ENCODE data around the gene KBTBD4.
"Not testable (repeated sequence)": the region's sequence is repeated elsewhere in the genome, so short reads cannot be mapped to it uniquely, and the experiment has no call there.

Gene KBTBD4

DNA sequence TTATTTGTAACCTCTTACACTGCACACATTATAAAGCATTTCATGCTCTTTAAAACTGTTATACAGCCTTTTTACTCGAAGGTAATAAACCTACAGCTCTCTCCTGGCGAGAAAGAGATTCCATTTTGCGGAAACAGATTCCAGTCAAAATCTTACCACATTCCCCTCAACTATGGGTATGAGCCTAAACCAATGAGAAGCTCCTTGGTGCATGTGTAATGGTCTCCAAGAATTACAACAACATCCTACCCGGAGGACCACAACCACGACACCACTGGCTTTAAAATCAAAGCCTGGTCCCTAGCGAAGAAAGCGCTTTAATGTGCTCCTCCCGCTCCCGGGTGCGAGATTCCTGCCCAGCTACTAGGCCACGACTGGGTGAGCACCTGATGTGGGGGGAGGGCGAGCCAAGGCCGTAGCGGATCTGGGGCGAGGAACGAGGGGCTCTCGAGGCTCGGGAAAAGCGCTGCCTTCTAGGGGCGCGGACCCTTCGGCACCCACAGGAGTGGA lies 26.7 kb downstream of the KBTBD4 start:
- TF ChIP-seq, protein P1, sequence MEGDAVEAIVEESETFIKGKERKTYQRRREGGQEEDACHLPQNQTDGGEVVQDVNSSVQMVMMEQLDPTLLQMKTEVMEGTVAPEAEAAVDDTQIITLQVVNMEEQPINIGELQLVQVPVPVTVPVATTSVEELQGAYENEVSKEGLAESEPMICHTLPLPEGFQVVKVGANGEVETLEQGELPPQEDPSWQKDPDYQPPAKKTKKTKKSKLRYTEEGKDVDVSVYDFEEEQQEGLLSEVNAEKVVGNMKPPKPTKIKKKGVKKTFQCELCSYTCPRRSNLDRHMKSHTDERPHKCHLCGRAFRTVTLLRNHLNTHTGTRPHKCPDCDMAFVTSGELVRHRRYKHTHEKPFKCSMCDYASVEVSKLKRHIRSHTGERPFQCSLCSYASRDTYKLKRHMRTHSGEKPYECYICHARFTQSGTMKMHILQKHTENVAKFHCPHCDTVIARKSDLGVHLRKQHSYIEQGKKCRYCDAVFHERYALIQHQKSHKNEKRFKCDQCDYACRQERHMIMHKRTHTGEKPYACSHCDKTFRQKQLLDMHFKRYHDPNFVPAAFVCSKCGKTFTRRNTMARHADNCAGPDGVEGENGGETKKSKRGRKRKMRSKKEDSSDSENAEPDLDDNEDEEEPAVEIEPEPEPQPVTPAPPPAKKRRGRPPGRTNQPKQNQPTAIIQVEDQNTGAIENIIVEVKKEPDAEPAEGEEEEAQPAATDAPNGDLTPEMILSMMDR (conservative IDR thresholded peaks at IDR 0.05) = no peak

DNA sequence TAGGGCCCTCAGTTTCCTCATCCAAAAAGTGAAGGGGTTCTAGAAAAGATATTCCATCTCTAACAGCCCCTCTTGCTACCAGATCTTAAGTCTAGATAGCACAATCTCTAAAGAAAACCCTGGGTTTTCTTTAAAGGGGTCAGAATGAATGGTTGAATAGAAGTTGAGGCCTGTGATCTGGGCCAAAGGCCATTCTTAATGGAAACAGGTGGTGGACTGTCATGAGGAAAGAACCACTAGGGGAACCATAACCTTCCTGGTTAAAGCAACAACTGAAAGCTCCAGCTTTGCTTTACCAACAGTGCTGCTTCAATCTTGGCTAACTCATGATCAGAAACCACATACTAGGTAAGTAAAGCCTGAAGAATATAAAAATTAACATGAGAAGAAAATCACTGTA lies 27.7 kb downstream of the KBTBD4 start:
- peak overlapping the region; percentile 87 for H3K27ac ChIP-seq
- TF ChIP-seq, protein P1 (conservative IDR thresholded peaks at IDR 0.05) = peak; percentile 28; the same call in 1 of the 2 replicates

More for the DNA sequence above, 26.7 kb downstream of the KBTBD4 start:
- H3K27ac ChIP-seq = peak overlapping the region; percentile 87

DNA sequence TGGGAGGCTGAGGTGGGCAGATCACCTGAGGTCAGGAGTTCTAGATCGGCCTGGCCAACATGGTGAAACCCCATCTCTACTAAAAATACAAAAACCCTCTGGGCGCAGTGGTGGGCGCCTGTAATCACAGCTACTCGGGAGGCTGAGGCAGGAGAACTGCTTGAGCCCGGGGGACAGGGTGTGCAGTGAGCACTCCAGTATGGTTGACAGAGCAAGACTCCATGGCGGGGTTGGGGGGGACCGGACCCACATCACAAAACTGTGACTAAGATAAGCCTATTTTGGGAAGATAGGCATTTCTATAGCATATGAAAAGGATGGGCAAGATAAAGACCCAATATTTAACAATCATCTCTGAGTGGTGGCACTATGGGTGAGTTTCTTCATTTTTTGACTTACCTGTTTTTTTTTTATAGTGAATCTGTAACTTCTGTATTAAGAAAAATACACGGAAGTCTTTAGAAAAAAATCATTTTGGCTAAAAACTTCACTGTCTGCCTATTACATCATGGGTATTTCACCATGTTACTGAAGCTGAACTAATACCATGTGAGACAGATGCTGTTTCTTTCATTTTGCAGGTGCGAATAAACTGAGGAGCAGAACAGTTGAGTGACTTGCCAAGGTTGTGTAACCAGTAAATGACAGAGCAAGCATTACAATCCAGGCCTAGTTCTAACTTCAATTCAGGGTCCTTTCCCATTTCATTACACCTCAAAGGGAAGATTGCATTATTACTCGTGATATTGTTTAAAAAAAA lies 28.3 kb downstream of the KBTBD4 start:
- peak overlapping the region; percentile 87; the same call in 1 of the 2 replicates for H3K27ac ChIP-seq
- TF ChIP-seq, protein P1 (conservative IDR thresholded peaks at IDR 0.05) = no peak

DNA sequence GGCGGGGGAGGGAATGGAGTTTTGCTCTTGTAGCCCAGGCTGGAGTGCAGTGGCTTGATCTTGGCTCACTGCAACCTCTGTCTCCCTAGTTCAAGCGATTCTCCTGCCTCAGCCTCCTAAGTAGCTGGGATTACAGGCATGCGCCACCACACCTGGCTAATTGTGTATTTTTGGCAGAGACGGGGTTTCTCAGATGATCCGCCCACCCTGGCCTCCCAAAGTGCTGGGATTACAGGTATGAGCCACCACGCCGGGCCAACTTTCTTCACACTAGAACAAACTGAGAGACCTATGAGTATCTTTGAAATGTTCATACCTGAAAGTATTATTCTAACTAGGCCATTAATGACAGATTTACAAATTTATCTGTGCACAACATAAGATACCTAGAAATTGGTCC lies 32.5 kb downstream of the KBTBD4 start:
- not testable (repeated sequence) for H3K27ac ChIP-seq

DNA sequence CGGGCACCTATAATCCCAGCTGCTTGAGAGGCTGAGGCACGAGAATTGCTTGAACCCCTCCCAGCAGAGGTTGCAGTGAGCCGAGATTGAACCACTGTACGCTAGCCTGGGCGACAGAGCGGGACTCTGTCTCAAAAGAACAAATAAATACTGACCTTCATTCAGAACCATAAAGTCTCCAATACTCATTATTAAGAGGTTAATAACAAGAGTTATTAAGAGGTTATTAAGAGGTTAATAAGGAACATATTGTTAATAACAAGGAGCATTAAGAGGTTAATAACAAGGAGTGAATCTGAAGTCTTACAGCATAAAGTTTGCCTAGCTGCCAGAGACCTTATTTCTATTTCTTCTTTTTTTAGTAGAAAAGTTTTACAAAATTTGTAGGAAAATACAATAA lies 33.5 kb downstream of the KBTBD4 start:
- no peak overlapping the region for H3K27ac ChIP-seq
- TF ChIP-seq, protein P1 (conservative IDR thresholded peaks at IDR 0.05) = no peak

DNA sequence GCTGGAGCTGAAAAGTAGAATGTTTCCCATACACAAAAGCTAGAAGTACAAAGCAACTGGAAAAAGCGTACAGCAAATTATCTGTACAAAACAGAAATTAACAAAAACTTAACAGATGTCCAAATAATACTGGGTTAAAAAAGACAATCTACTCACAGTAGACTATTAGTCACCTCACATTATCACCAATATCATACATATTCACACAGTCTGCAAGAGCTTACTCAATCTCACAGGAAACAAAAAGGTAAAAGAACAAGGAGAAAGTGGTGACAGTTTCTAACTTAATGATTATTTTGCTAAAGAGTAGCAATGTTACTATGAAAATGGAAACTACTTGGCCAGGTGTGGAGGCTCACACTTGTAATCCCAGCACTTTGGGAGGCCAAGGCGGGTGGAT lies 37.7 kb downstream of the KBTBD4 start:
- TF ChIP-seq, protein P1 (conservative IDR thresholded peaks at IDR 0.05) = no peak
- no peak overlapping the region for H3K27ac ChIP-seq

DNA sequence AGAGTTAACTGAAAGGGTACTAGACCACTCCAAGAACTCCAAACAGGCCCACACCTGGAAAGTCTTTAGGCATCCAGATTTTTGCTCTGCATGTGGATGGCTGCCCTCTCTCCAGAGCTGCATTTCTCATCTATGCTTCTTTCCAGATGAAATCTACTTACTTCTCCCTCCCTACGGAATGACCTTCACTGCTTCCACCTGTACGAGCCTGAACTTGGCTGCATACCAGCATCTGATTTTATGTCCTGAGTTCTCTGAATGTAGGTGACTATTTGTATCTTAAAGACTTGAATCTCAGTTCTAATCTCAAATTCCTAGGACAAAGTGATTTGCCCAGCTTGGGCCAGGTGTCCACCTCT lies 39.1 kb downstream of the KBTBD4 start:
- TF ChIP-seq, protein P1 (conservative IDR thresholded peaks at IDR 0.05) = no peak
- peak overlapping the region; percentile 63 for H3K27ac ChIP-seq
